ENCODE data around the gene ADAMTS12.

The ADAMTS12 gene

DNA sequence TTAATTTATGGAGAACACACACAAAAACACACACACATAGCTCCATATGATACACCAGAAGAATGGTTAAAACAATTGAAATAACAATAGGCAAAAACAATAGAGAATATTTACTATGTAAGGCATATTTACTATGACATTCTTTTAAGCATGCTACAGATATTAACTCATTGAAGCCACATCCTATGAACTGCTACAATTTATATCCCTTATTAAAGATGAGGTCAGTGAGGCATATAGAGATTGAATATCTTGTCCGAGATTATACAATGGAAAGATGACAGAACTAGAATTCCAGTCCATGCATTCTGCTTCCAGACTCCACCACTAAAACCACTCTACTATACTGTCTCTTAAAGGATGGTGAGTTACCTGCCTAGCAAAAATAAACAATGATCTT is 60.7 kb downstream of the ADAMTS12 start:
- TF ChIP-seq, protein P1, sequence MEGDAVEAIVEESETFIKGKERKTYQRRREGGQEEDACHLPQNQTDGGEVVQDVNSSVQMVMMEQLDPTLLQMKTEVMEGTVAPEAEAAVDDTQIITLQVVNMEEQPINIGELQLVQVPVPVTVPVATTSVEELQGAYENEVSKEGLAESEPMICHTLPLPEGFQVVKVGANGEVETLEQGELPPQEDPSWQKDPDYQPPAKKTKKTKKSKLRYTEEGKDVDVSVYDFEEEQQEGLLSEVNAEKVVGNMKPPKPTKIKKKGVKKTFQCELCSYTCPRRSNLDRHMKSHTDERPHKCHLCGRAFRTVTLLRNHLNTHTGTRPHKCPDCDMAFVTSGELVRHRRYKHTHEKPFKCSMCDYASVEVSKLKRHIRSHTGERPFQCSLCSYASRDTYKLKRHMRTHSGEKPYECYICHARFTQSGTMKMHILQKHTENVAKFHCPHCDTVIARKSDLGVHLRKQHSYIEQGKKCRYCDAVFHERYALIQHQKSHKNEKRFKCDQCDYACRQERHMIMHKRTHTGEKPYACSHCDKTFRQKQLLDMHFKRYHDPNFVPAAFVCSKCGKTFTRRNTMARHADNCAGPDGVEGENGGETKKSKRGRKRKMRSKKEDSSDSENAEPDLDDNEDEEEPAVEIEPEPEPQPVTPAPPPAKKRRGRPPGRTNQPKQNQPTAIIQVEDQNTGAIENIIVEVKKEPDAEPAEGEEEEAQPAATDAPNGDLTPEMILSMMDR (conservative IDR thresholded peaks at IDR 0.05) = no peak
- TF ChIP-seq ZFX (IDR thresholded peaks at IDR 0.05) = no peak

DNA sequence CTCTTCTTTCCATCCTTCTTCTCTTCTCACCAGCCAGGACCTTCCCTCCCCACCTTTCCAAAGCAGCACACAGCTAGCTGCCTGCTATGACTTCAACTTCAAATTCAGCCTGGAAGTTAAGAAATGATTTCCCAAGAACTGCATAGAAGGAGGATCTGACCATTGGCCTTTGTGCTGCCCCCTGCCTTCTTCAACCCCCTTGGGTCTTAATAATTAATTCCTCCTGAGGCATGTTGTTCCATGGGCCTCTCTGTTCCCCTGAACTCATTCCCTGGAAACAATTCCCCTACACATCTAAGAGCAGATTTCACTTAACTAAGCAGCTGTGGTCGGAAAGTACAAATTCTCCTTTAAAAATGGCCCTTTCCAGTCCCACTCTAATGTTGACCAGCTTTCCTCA is 62.4 kb downstream of the ADAMTS12 start:
- TF ChIP-seq, protein P1 (conservative IDR thresholded peaks at IDR 0.05) = no peak
- no peak for TF ChIP-seq ZFX (IDR thresholded peaks at IDR 0.05)
- H3K27ac ChIP-seq = no peak overlapping the region

More for the DNA sequence above, 60.7 kb downstream of the ADAMTS12 start:
- H3K27ac ChIP-seq = no peak overlapping the region

- TF ChIP-seq ZFX (IDR thresholded peaks at IDR 0.05) = no peak
- TF ChIP-seq, protein P1 (conservative IDR thresholded peaks at IDR 0.05) = no peak
- H3K27ac ChIP-seq = no peak overlapping the region
These were observed 63.0 kb downstream of the ADAMTS12 start for GRCh38 chr5:33828626-33829308.

DNA sequence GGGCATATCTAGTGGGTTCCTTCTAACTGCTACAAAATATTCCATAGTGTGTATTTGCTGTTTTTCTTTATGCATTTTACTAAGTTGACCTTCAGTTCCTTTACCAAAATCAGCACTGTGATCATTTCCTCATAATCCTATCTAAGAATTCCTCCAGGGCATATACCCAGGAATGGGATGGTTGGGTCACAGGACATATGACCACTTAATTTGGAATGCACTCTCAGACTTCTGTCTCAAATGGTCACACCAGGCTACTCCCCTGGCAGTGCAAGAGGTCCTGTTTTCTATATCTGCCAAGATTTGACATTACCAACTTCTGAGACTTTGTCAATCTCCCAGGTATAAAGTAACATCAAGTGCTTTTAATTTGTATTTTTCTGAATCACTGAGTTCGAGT is 63.9 kb downstream of the ADAMTS12 start:
- TF ChIP-seq, protein P1 (conservative IDR thresholded peaks at IDR 0.05) = no peak
- TF ChIP-seq ZFX (IDR thresholded peaks at IDR 0.05) = no peak
- no peak overlapping the region for H3K27ac ChIP-seq

DNA sequence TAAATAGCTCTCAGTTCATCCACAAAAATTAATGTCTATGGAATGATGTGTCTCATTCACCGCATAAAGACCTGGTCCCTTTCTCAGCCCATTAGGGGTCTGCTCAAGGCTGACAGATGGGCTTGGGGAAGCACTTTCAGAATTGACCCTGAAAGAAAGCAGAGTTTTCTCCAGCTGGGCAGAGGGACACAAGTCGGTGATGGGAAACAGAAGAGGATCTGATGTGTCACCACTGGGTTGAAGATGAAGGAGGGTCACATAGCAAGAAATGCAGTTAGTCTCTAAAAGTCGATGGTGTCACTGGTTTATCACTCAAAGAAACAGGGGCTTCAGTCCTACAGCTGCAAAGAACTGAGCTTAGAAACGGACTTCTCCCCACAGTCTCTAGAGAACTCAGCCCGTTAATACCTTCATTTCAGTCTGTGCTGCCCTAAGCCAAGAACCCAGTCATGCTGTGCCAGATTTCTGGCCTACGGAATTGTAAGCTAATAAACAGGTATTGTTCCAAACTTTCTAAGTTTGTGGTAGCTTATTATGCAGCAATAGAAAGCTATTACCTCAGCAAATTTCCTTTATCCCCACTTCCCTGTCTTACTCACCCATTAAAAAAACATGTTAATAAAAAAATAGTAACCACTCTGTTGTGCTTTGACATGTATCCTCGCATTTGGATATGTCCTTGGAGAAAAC is 64.6 kb downstream of the ADAMTS12 start:
- no peak overlapping the region for H3K27ac ChIP-seq
- no peak for TF ChIP-seq ZFX (IDR thresholded peaks at IDR 0.05)
- TF ChIP-seq, protein P1 (conservative IDR thresholded peaks at IDR 0.05) = no peak

DNA sequence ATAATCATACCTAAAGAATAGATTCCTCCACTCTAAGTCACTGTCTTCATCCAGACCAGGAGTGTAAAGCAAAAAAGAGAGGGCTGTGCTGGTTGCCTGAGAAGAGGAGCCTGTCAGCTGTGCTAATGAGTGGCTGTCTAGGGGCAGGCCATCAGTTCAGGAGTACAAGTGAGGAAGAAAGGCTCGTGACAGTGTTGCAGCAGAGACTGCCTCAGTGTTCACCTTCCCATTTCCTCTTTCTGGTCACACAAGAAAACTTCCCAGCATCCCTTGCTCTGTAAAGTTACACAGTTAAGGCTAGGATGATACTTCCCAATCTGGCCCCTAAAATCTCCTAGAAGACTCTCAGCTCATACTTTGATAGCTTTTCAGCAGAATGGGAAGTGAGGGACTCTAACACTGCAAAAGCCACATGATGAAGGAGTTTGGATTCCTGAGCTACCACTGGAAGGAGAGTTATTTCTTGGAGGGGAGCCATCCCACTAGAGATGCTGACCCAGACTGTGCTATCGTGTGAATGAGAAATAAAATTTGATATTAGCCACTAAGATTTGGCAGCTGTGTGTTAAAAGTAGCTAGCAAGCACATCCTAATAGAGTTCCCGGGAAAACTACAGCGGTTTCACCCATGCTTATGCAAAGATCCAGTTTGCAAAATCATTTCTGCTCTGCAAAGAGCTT is 67.1 kb downstream of the ADAMTS12 start:
- no peak for TF ChIP-seq ZFX (IDR thresholded peaks at IDR 0.05)
- TF ChIP-seq, protein P1 (conservative IDR thresholded peaks at IDR 0.05) = no peak
- H3K27ac ChIP-seq = no peak overlapping the region

- H3K27ac ChIP-seq = no peak overlapping the region
- no peak for TF ChIP-seq ZFX (IDR thresholded peaks at IDR 0.05)
- TF ChIP-seq, protein P1 (conservative IDR thresholded peaks at IDR 0.05) = no peak
These were observed 74.5 kb downstream of the ADAMTS12 start for GRCh38 chr5:33817301-33817700.
